Right lung (tissue), 5 donors: ENCODE results near the gene PROKR1. TPM values are rescaled to one million over a fixed set of nuclear protein-coding genes. Genes with fewer than 3 reads are reported as not detected.
"Not testable (repeated sequence)": the region's sequence is repeated elsewhere in the genome, so short reads cannot be mapped to it uniquely, and the experiment has no call there.

ENCODE experiments used
- DNase-seq, 2 donors: peaks; one replicate each; pipeline ENCODE4 v3.0.0-alpha.2; 2013
- polyA plus RNA-seq, 5 donors: library from polyadenylated mRNA; unstranded; fragments of 120-200 nt; gene quantifications; one replicate each; pipeline versions ENCODE4 v1.2.1 to v1.2.3, GENCODE V29; 2013; ENCODE audit warnings: inconsistent platforms in 1 of 5, low replicate concordance in 1 of 5; ENCODE audit not compliant: insufficient read length in 5 of 5, insufficient read depth in 1 of 5

The PROKR1 gene
- polyA plus RNA-seq, 5 donors, result 0.05 to 0.18 (median 0.07) TPM

- DNase-seq, result peak in 1 of 2 donors; percentile 10
Measured at GRCh38 chr2:68653538-68653982, 10.2 kb downstream of the PROKR1 start.

- DNase-seq, result no peak
Measured at GRCh38 chr2:68658266-68658665, 14.9 kb downstream of the PROKR1 start.

- no peak for DNase-seq
Measured at GRCh38 chr2:68659081-68659480, 15.7 kb downstream of the PROKR1 start.

GRCh38 chr2:68660658-68661057 lies 17.3 kb downstream of the PROKR1 start:
- DNase-seq, result no peak

- no peak for DNase-seq
Measured at GRCh38 chr2:68662466-68662865, 19.1 kb downstream of the PROKR1 start.

GRCh38 chr2:68663371-68664156 lies 20.2 kb downstream of the PROKR1 start:
- DNase-seq, result no peak

- no peak for DNase-seq
Measured at GRCh38 chr2:68667371-68667770, 24.0 kb downstream of the PROKR1 start.

- no peak for DNase-seq
Measured at GRCh38 chr2:68669651-68670050, 26.3 kb downstream of the PROKR1 start.

GRCh38 chr2:68671961-68672360 lies 28.6 kb downstream of the PROKR1 start:
- no peak for DNase-seq

- no peak for DNase-seq
Measured at GRCh38 chr2:68673631-68674030, 30.3 kb downstream of the PROKR1 start.

- no peak for DNase-seq
Measured at GRCh38 chr2:68675470-68675869, 32.1 kb downstream of the PROKR1 start.

- not testable (repeated sequence) for DNase-seq
Measured at GRCh38 chr2:68677837-68678236, 34.5 kb downstream of the PROKR1 start.

- not testable (repeated sequence) for DNase-seq
Measured at GRCh38 chr2:68679166-68679916, 36.0 kb downstream of the PROKR1 start.

- DNase-seq, result not testable (repeated sequence)
Measured at GRCh38 chr2:68679917-68680267, 36.5 kb downstream of the PROKR1 start.

GRCh38 chr2:68684197-68684596 lies 40.8 kb downstream of the PROKR1 start:
- DNase-seq, result no peak

GRCh38 chr2:68686178-68686577 lies 42.8 kb downstream of the PROKR1 start:
- no peak for DNase-seq

- no peak for DNase-seq
Measured at GRCh38 chr2:68687018-68687417, 43.6 kb downstream of the PROKR1 start.

- no peak for DNase-seq
Measured at GRCh38 chr2:68689553-68690537, 46.5 kb downstream of the PROKR1 start.

GRCh38 chr2:68690851-68691250 lies 47.5 kb downstream of the PROKR1 start:
- DNase-seq, result no peak

GRCh38 chr2:68692511-68692910 lies 49.1 kb downstream of the PROKR1 start:
- DNase-seq, result no peak

GRCh38 chr2:68693951-68694350 lies 50.6 kb downstream of the PROKR1 start:
- DNase-seq, result no peak

- no peak for DNase-seq
Measured at GRCh38 chr2:68695971-68696370, 52.6 kb downstream of the PROKR1 start.
